H9 (cell line): Measurements from ENCODE around the gene MORC4. TPM values are rescaled to one million over a fixed set of nuclear protein-coding genes. Genes with fewer than 3 reads are reported as not detected.
"Not testable (repeated sequence)": the region's sequence is repeated elsewhere in the genome, so short reads cannot be mapped to it uniquely, and the experiment has no call there.

Experiments
- DNase-seq: peaks from one replicate; pipeline ENCODE4 v3.0.0-alpha.2; 2017
- H2AFZ ChIP-seq: one replicate; pipeline ENCODE4 v1.6.1; 2013; ENCODE audit warnings: mild to moderate bottlenecking, low read length, control low read depth, moderate library complexity
- H2AK5ac ChIP-seq: 2 replicates; pipeline ENCODE4 v1.6.1; 2013; ENCODE audit warnings: low read length, control low read depth, mixed read lengths; ENCODE audit not compliant: insufficient read length
- H2BK120ac ChIP-seq: one replicate; pipeline ENCODE4 v1.6.1; 2013; ENCODE audit warnings: low read depth, mild to moderate bottlenecking, low read length, control low read depth, inconsistent platforms; ENCODE audit not compliant: poor library complexity, severe bottlenecking
- H2BK12ac ChIP-seq: 2 replicates; pipeline ENCODE4 v1.6.1; 2013; ENCODE audit warnings: low read length, control low read depth, mixed read lengths, low read depth; ENCODE audit not compliant: insufficient read length
- H2BK15ac ChIP-seq: 2 replicates; pipeline ENCODE4 v1.6.1; 2013; ENCODE audit warnings: low read depth, low read length, control low read depth
- H2BK20ac ChIP-seq: one replicate; pipeline ENCODE4 v1.6.1; 2013; ENCODE audit warnings: low read depth, mild to moderate bottlenecking, low read length, control low read depth, inconsistent platforms; ENCODE audit not compliant: poor library complexity, severe bottlenecking
- H2BK5ac ChIP-seq: 2 replicates; pipeline ENCODE4 v1.6.1; 2013; ENCODE audit warnings: low read length, control low read depth, mixed read lengths; ENCODE audit not compliant: insufficient read length
- H3K14ac ChIP-seq: 2 replicates; pipeline ENCODE4 v1.6.1; 2013; ENCODE audit warnings: low read length, control low read depth; ENCODE audit not compliant: insufficient read depth
- H3K18ac ChIP-seq: 2 replicates; pipeline ENCODE4 v1.6.1; 2013; ENCODE audit warnings: low read depth, mild to moderate bottlenecking, mixed read lengths, low read length, control low read depth; ENCODE audit not compliant: insufficient read length
- H3K23ac ChIP-seq: 2 replicates; pipeline ENCODE4 v1.6.1; 2013; ENCODE audit warnings: low read length, control low read depth, mixed read lengths, low read depth; ENCODE audit not compliant: insufficient read length
- H3K23me2 ChIP-seq: 2 replicates; pipeline ENCODE4 v1.6.1; 2013; ENCODE audit warnings: low read depth, mild to moderate bottlenecking, mixed read lengths, low read length, control low read depth; ENCODE audit not compliant: insufficient read length, poor library complexity, severe bottlenecking
- H3K27ac ChIP-seq: 2 replicates; pipeline ENCODE4 v1.5.1; 2013; ENCODE audit warnings: low read length, control low read depth, mixed read lengths, low read depth; ENCODE audit not compliant: insufficient read length
- H3K27me3 ChIP-seq: 2 replicates; pipeline ENCODE4 v1.6.1; 2013; ENCODE audit warnings: low read length, control low read depth, inconsistent platforms; ENCODE audit not compliant: insufficient read depth
- H3K4ac ChIP-seq: 2 replicates; pipeline ENCODE4 v1.6.1; 2013; ENCODE audit warnings: low read depth, mild to moderate bottlenecking, control low read depth, inconsistent platforms, low read length, moderate library complexity
- H3K4me1 ChIP-seq: 2 replicates; pipeline ENCODE4 v1.6.1; 2013; ENCODE audit warnings: low read length, control low read depth, inconsistent platforms; ENCODE audit not compliant: insufficient read depth
- H3K4me2 ChIP-seq: 2 replicates; pipeline ENCODE4 v1.6.1; 2013; ENCODE audit warnings: low read length, control low read depth, mixed read lengths; ENCODE audit not compliant: insufficient read length, insufficient read depth
- H3K56ac ChIP-seq: 2 replicates; pipeline ENCODE4 v1.6.1; 2013; ENCODE audit warnings: low read depth, mild to moderate bottlenecking, mixed read lengths, low read length, control low read depth; ENCODE audit not compliant: insufficient read length
- H3K79me1 ChIP-seq: 2 replicates; pipeline ENCODE4 v1.6.1; 2013; ENCODE audit warnings: low read depth, mild to moderate bottlenecking, moderate library complexity, low read length, control low read depth, inconsistent platforms; ENCODE audit not compliant: insufficient read depth, poor library complexity, severe bottlenecking
- H3K79me2 ChIP-seq: 2 replicates; pipeline ENCODE4 v1.6.1; 2013; ENCODE audit warnings: low read length, control low read depth, inconsistent platforms; ENCODE audit not compliant: insufficient read depth
- H3K9ac ChIP-seq: 2 replicates; pipeline ENCODE4 v1.6.1; 2013; ENCODE audit warnings: low read length, control low read depth, mixed read lengths; ENCODE audit not compliant: insufficient read length; ENCODE audit errors: extremely low read depth
- H3K9me3 ChIP-seq: one replicate; pipeline ENCODE4 v1.6.1; 2013; ENCODE audit warnings: low read depth, low read length, inconsistent platforms; ENCODE audit not compliant: control insufficient read depth
- H3T11ph ChIP-seq: one replicate; pipeline ENCODE4 v1.6.1; 2013; ENCODE audit warnings: mild to moderate bottlenecking, low read length, control low read depth, inconsistent platforms
- H4K20me1 ChIP-seq: one replicate; pipeline ENCODE4 v1.6.1; 2013; ENCODE audit not compliant: control insufficient read depth, insufficient read length, insufficient read depth
- H4K5ac ChIP-seq: 2 replicates; pipeline ENCODE4 v1.6.1; 2013; ENCODE audit warnings: low read depth, mild to moderate bottlenecking, mixed read lengths, low read length, control low read depth; ENCODE audit not compliant: insufficient read length
- H4K8ac ChIP-seq: replicated peaks from 2 replicates; pipeline ENCODE4 v1.6.1; 2013; ENCODE audit warnings: low read length, control low read depth, mixed read lengths, low read depth; ENCODE audit not compliant: insufficient read length
- H4K91ac ChIP-seq: 2 replicates; pipeline ENCODE4 v1.6.1; 2013; ENCODE audit warnings: low read depth, mild to moderate bottlenecking, moderate library complexity, mixed read lengths, low read length, control low read depth; ENCODE audit not compliant: insufficient read length
- H3K27ac Mint-ChIP-seq, 3 experiments: 2 replicates in 2 of 3; 3 replicates in 1 of 3; pipeline ENCODE4 v1.8.0; 2020 to 2021; ENCODE audit warnings: mixed read lengths in 3 of 3, mild to moderate bottlenecking in 1 of 3, moderate library complexity in 1 of 3
- H3K27me3 Mint-ChIP-seq: 2 replicates; pipeline ENCODE4 v1.8.0; 2021; ENCODE audit warnings: low read depth, mild to moderate bottlenecking, moderate library complexity, mixed read lengths
- H3K36me3 Mint-ChIP-seq, 3 experiments: 2 replicates in 2 of 3; 3 replicates in 1 of 3; pipeline ENCODE4 v1.8.0; 2020 to 2021; ENCODE audit warnings: low read depth in 3 of 3, mixed read lengths in 3 of 3; ENCODE audit not compliant: insufficient read depth in 1 of 3
- H3K4me1 Mint-ChIP-seq, 2 experiments: 2 replicates each; pipeline ENCODE4 v1.8.0; 2020; ENCODE audit warnings: mixed read lengths in 2 of 2
- H3K4me3 Mint-ChIP-seq, 2 experiments: 2 replicates in 1 of 2; 3 replicates in 1 of 2; pipeline ENCODE4 v1.8.0; 2020 to 2021; ENCODE audit warnings: mild to moderate bottlenecking in 2 of 2, mixed read lengths in 2 of 2, moderate library complexity in 1 of 2
- H3K9me3 Mint-ChIP-seq, 2 experiments: 2 replicates in 1 of 2; 3 replicates in 1 of 2; pipeline ENCODE4 v1.8.0; 2020; ENCODE audit warnings: mild to moderate bottlenecking in 2 of 2, mixed read lengths in 2 of 2, moderate library complexity in 1 of 2
- WGBS: extraction: QIAGEN DNeasy Blood & Tissue Kit; methylation state at CpG from one replicate; pipeline ENCODE4 v1.1.7; 2013; ENCODE audit warnings: missing lambda C conversion rate, low lambda C conversion rate, mixed read lengths; ENCODE audit not compliant: insufficient read length; ENCODE audit errors: extremely low coverage; 5-methylcytosine and 5-hydroxymethylcytosine counted together
- total RNA-seq: library from RNA; stranded (reverse); gene quantifications from 2 replicates; pipeline ENCODE4 v1.2.1, GENCODE V29; 2021
- TF ChIP-seq, protein P1 (sequence below): fragments of 200-600 bp; sonication (generic); conservative IDR thresholded peaks from 3 replicates; pipeline ENCODE4 v1.8.0; 2021; ENCODE audit warnings: antibody characterized with exemption, mild to moderate bottlenecking

The MORC4 gene
- total RNA-seq, 1 experiment from 2014 or later: 4.3 TPM

GRCh38 chrX:106972896-106973295 is 27.1 kb downstream of the MORC4 start:
- H3K4me2 ChIP-seq: no peak overlapping the region
- no peak overlapping the region for H2BK12ac ChIP-seq
- no peaks in the 10 kb centered on the region for H4K20me1 ChIP-seq
- Mint-ChIP-seq H3K4me3 (no peak overlapping the region), H3K36me3 (peaks cover 6 to 23% (median 11%) of the 10 kb centered on the region in 3 experiments; a peak in 6 of 7 replicates), H3K27ac (no peak overlapping the region), H3K9me3 (peaks cover 6 to 40% of the 10 kb centered on the region in 2 experiments), H3K27me3 (no peaks in the 10 kb centered on the region), H3K4me1 (peaks cover 0 to 10% of the 10 kb centered on the region in 2 experiments; a peak in 2 of 4 replicates)
- H3K23me2 ChIP-seq: no peaks in the 10 kb centered on the region
- no peak overlapping the region for H3K56ac ChIP-seq
- no peak overlapping the region for H2BK15ac ChIP-seq
- no peaks in the 10 kb centered on the region for H3K9me3 ChIP-seq
- H3K79me2 ChIP-seq: no peaks in the 10 kb centered on the region
- H3K27me3 ChIP-seq: no peaks in the 10 kb centered on the region
- H4K91ac ChIP-seq: no peak overlapping the region
- H3K18ac ChIP-seq: no peak overlapping the region
- no peak overlapping the region for H3K4ac ChIP-seq
- H2BK120ac ChIP-seq: no peak overlapping the region
- DNase-seq: no peak
- H4K5ac ChIP-seq: no peak overlapping the region
- TF ChIP-seq, protein P1, sequence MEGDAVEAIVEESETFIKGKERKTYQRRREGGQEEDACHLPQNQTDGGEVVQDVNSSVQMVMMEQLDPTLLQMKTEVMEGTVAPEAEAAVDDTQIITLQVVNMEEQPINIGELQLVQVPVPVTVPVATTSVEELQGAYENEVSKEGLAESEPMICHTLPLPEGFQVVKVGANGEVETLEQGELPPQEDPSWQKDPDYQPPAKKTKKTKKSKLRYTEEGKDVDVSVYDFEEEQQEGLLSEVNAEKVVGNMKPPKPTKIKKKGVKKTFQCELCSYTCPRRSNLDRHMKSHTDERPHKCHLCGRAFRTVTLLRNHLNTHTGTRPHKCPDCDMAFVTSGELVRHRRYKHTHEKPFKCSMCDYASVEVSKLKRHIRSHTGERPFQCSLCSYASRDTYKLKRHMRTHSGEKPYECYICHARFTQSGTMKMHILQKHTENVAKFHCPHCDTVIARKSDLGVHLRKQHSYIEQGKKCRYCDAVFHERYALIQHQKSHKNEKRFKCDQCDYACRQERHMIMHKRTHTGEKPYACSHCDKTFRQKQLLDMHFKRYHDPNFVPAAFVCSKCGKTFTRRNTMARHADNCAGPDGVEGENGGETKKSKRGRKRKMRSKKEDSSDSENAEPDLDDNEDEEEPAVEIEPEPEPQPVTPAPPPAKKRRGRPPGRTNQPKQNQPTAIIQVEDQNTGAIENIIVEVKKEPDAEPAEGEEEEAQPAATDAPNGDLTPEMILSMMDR: no peak
- H3K4me1 ChIP-seq: no peaks in the 10 kb centered on the region
- H2AFZ ChIP-seq: no peak overlapping the region
- no peak overlapping the region for H3K23ac ChIP-seq
- H4K8ac ChIP-seq: no peak overlapping the region
- H2BK20ac ChIP-seq: no peak overlapping the region
- no peak overlapping the region for H3T11ph ChIP-seq
- H3K14ac ChIP-seq: no peak overlapping the region
- H3K27ac ChIP-seq: no peak overlapping the region
- no peaks in the 10 kb centered on the region for H3K79me1 ChIP-seq
- no peak overlapping the region for H2BK5ac ChIP-seq
- H3K9ac ChIP-seq: no peak overlapping the region
- H2AK5ac ChIP-seq: no peak overlapping the region

DNA sequence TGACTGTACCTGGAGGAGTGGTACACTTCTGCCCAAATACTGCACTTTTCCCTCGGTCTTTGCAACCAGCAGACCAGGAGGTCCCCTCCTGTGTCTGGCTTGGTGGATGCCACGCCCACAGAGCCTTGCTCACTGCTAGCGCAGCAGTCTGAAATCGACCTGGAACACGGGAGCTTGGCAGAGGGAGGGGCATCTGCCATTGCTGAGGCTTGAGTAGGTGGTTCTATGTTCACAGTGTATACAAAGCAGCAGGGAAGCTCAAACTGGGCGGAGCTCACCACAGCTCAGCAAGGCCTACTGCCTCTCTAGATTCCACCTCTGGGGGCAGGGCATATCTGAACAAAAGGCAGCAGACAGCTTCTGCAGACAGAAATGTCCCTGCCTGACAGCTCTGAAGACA is 33.5 kb downstream of the MORC4 start:
- not testable (repeated sequence) for H2BK12ac ChIP-seq, H3K27ac ChIP-seq, H3K27me3 Mint-ChIP-seq, H4K91ac ChIP-seq, H3K4ac ChIP-seq, H2BK15ac ChIP-seq, H3K27me3 ChIP-seq, H4K20me1 ChIP-seq, H3K4me2 ChIP-seq, H4K5ac ChIP-seq, H3K4me3 Mint-ChIP-seq, H3T11ph ChIP-seq, H3K9me3 ChIP-seq, H2AK5ac ChIP-seq, H3K79me2 ChIP-seq, H3K9ac ChIP-seq, H4K8ac ChIP-seq, H3K79me1 ChIP-seq, H2BK20ac ChIP-seq, H3K23me2 ChIP-seq, H3K14ac ChIP-seq, H3K27ac Mint-ChIP-seq, H2BK5ac ChIP-seq, H3K4me1 ChIP-seq, H3K18ac ChIP-seq, H3K56ac ChIP-seq, H2AFZ ChIP-seq, H3K23ac ChIP-seq, H2BK120ac ChIP-seq
- peaks cover 8 to 69% of the 10 kb centered on the region in 2 experiments for H3K9me3 Mint-ChIP-seq
- DNase-seq: peak; percentile 71
- peaks cover 8 to 28% (median 19%) of the 10 kb centered on the region in 3 experiments for H3K36me3 Mint-ChIP-seq
- H3K4me1 Mint-ChIP-seq: peaks cover 7 to 10% of the 10 kb centered on the region in 2 experiments; a peak in 3 of 4 replicates
- WGBS: no CpG with 5 or more reads among the region's 6 CpGs
